GM12878 (cell line): ENCODE results near the gene TCF15.

Experiments
- CTCF ChIP-seq, 3 experiments: IDR thresholded peaks in 2 of 3; conservative IDR thresholded peaks in 1 of 3; 2 replicates each; pipeline ENCODE4 v1.5.1; 2011; ENCODE audit warnings: low read depth in 3 of 3, low read length in 3 of 3, mild to moderate bottlenecking in 3 of 3, control low read depth in 2 of 3, moderate library complexity in 2 of 3, inconsistent platforms in 1 of 3, mixed read lengths in 1 of 3; ENCODE audit not compliant: control insufficient read depth in 2 of 3, insufficient read depth in 1 of 3; ENCODE audit errors: extremely low read depth in 1 of 3
- HDAC6 ChIP-seq: fragments of 200-600 bp; sonication (generic); IDR thresholded peaks from one replicate; pipeline ENCODE4 v1.8.0; 2017; ENCODE audit warnings: antibody characterized with exemption; ENCODE audit not compliant: unreplicated experiment
- MAX ChIP-seq: IDR thresholded peaks from 2 replicates; pipeline ENCODE4 v1.6.1; 2012; ENCODE audit warnings: low read depth, low read length, improper control_type of control experiment
- PRDM15 ChIP-seq: fragments of 450-650 bp; formaldehyde crosslinking; IDR thresholded peaks from 2 replicates; pipeline ENCODE4 v1.4.0; 2020; ENCODE audit warnings: mild to moderate bottlenecking, moderate library complexity
- SP1 ChIP-seq: IDR thresholded peaks from one replicate; pipeline ENCODE4 v1.6.1; 2011; ENCODE audit warnings: low read depth, low read length
- TAF1 ChIP-seq: IDR thresholded peaks from 2 replicates; pipeline ENCODE4 v1.6.1; 2011; ENCODE audit warnings: mild to moderate bottlenecking, low read depth, low read length, borderline replicate concordance

GRCh38 chr20:610130-611046 is at the start of gene TCF15:
- TF ChIP-seq PRDM15 (CRISPR knock-in tag) (no peak), CTCF (IDR thresholded peaks at IDR 0.05 in 2 of 3, conservative IDR thresholded peaks at IDR 0.05 in 1 of 3; ENCODE audit: control insufficient read depth in 2 of 3, extremely low read depth in 1 of 3, insufficient read depth in 1 of 3, low read depth in 3 of 3, low read length in 3 of 3) (no peak), MAX (no peak), SP1 (no peak), HDAC6 (no peak), TAF1 (no peak)
